HepG2 (cell line): Measurements from ENCODE around the gene R3HDM1. TPM values are rescaled to one million over a fixed set of nuclear protein-coding genes. Genes with fewer than 3 reads are reported as not detected.

Source experiments
- ATAC-seq: fragments of 200-7000 bp; cut with Tn5 transposase; 3 replicates; pipeline ENCODE4 v1.9.1; 2020; ENCODE audit warnings: mild to moderate bottlenecking, moderate library complexity
- BruUV-seq: library from RNA; stranded (reverse); fragments of 400-500 nt; replicated peaks from 2 replicates; lab custom pipeline; 2021; lab: Mats Ljungman, UMichigan
- CTCF ChIA-PET: fragments of 300-600 bp; formaldehyde crosslinking; extraction: SDS; loops from one replicate; lab custom pipeline; 2021; ENCODE audit warnings: low total read pairs, inconsistent platforms, low intra/inter-chr PET ratio; lab: Yijun Ruan, JAX
- POLR2A ChIA-PET: fragments of 350-600 bp; sonication (Branson Sonifier 250); formaldehyde crosslinking; loops from one replicate; lab custom pipeline; 2020; ENCODE audit warnings: antibody characterized with exemption, inconsistent platforms; lab: Yijun Ruan, JAX
- DNase-seq: peaks from one replicate; pipeline ENCODE4 v3.0.0-alpha.2; 2015; ENCODE audit warnings: low spot score
- FAIRE-seq: peaks from 3 replicates; lab custom pipeline; 2011; peaks lifted over from hg19 to GRCh38; lab: Jason Lieb, UNC
- H2AFZ ChIP-seq: one replicate; pipeline ENCODE4 v1.6.1; 2011; ENCODE audit warnings: low read length, inconsistent platforms
- H3K27ac ChIP-seq: fragments of 300-600 bp; 3 replicates; pipeline ENCODE4 v1.8.0; 2011; ENCODE audit warnings: mixed run types, mild to moderate bottlenecking, mixed read lengths, low read length, inconsistent platforms; ENCODE audit not compliant: insufficient read depth; ENCODE audit errors: extremely low read length
- H3K27me3 ChIP-seq, 2 experiments: fragments of 200-600 bp in 1 of 2; 2 replicates in 1 of 2; 3 replicates in 1 of 2; pipeline versions ENCODE4 v1.6.0 to v1.8.0; 2011; ENCODE audit warnings: low read length in 2 of 2, mild to moderate bottlenecking in 2 of 2, moderate library complexity in 2 of 2, inconsistent platforms in 1 of 2; ENCODE audit not compliant: insufficient read depth in 2 of 2, control insufficient read depth in 1 of 2
- H3K36me3 ChIP-seq, 2 experiments: fragments of 200-600 bp in 1 of 2; replicated peaks in 1 of 2; 2 replicates in 1 of 2; 3 replicates in 1 of 2; pipeline versions ENCODE4 v1.5.1 to v1.8.0; 2011; ENCODE audit warnings: low read length in 2 of 2, inconsistent platforms in 1 of 2; ENCODE audit not compliant: insufficient read depth in 2 of 2, control insufficient read depth in 1 of 2
- H3K4me1 ChIP-seq: 2 replicates; pipeline ENCODE4 v1.5.1; 2012; ENCODE audit warnings: low read length, inconsistent platforms; ENCODE audit not compliant: insufficient read depth
- H3K4me2 ChIP-seq: 2 replicates; pipeline ENCODE4 v1.6.0; 2011; ENCODE audit warnings: low read depth, low read length, inconsistent platforms
- H3K4me3 ChIP-seq, 3 experiments: fragments of 200-600 bp in 1 of 3; sonication (generic), shearing (Covaris generic) in 1 of 3; replicated peaks in 1 of 3; 2 replicates each; pipeline ENCODE4 v1.5.1; 2011 to 2016; ENCODE audit warnings: low read length in 3 of 3, inconsistent platforms in 2 of 3, low read depth in 2 of 3, mild to moderate bottlenecking in 2 of 3, control low read depth in 1 of 3, mixed read lengths in 1 of 3; ENCODE audit not compliant: insufficient read depth in 1 of 3
- H3K79me2 ChIP-seq: one replicate; pipeline ENCODE4 v1.6.1; 2011; ENCODE audit warnings: low read length, inconsistent platforms; ENCODE audit not compliant: insufficient read depth
- H3K9ac ChIP-seq: 2 replicates; pipeline ENCODE4 v1.6.0; 2011; ENCODE audit warnings: mild to moderate bottlenecking, low read depth, low read length, inconsistent platforms; ENCODE audit not compliant: insufficient read depth
- H3K9me3 ChIP-seq: 2 replicates; pipeline ENCODE4 v1.5.1; 2012; ENCODE audit warnings: mild to moderate bottlenecking, low read length
- H4K20me1 ChIP-seq: 2 replicates; pipeline ENCODE4 v1.6.0; 2011; ENCODE audit warnings: inconsistent platforms, mild to moderate bottlenecking, low read length, moderate library complexity; ENCODE audit not compliant: insufficient read depth
- BRD4 ChIP-seq: sonication (generic); formaldehyde crosslinking; IDR thresholded peaks from 2 replicates; pipeline ENCODE4 v1.4.0; 2020; ENCODE audit warnings: missing genetic modification reagents
- CBX5 ChIP-seq: sonication (generic); formaldehyde crosslinking; IDR thresholded peaks from 2 replicates; pipeline ENCODE4 v1.4.0; 2020; ENCODE audit warnings: missing genetic modification reagents, borderline replicate concordance
- IKZF1 ChIP-seq: fragments of 450-650 bp; IDR thresholded peaks from 2 replicates; pipeline ENCODE4 v1.7.1; 2016
- MXD4 ChIP-seq: IDR thresholded peaks from 2 replicates; pipeline ENCODE4 v1.6.1; 2016; ENCODE audit warnings: mild to moderate bottlenecking, missing biosample characterization, missing genetic modification reagents
- THAP11 ChIP-seq: IDR thresholded peaks from 2 replicates; pipeline ENCODE4 v1.6.1; 2016; ENCODE audit warnings: missing biosample characterization, missing genetic modification reagents
- ZNF761 ChIP-seq: sonication (generic); formaldehyde crosslinking; conservative IDR thresholded peaks from 2 replicates; pipeline ENCODE4 v1.4.0; 2020; ENCODE audit warnings: mild to moderate bottlenecking, missing genetic modification reagents
- WGBS: methylation state at CpG from one replicate; pipeline ENCODE4 v1.1.6; 2017; ENCODE audit warnings: low lambda C conversion rate; 5-methylcytosine and 5-hydroxymethylcytosine counted together
- in situ Hi-C: cut with HindIII; loops from 2 replicates; pipeline ENCODE4 v1.10.0; 2017; ENCODE audit warnings: low pct_unique_long_range_greater_than_20kb; ENCODE audit not compliant: extremely low pct_ligation_motif_present
- intact Hi-C: fragments of 100-400 bp; cut with micrococcal nuclease; formaldehyde crosslinking; loops from one replicate; pipeline ENCODE4 v1.10.0; 2022; ENCODE audit not compliant: unreplicated experiment
- polyA plus RNA-seq, 8 experiments: library from polyadenylated mRNA; depleted of rRNA in 3 of 8; stranded (reverse) in 7 of 8; unstranded in 1 of 8; fragments of >200 nt; fragmentation: Illumina TruSeq in 4 of 8; extraction: Trizol in 4 of 8; gene quantifications; 2 replicates each; pipeline versions ENCODE4 v1.2.1 to v1.2.3, GENCODE V29; 2011 to 2016; ENCODE audit warnings: low read depth in 4 of 8, missing spikeins in 1 of 8, mixed read lengths in 1 of 8; ENCODE audit not compliant: insufficient read depth in 1 of 8
- total RNA-seq, 5 experiments: library from RNA; depleted of rRNA; stranded (reverse); fragments of >200 nt; fragmentation: Illumina TruSeq; extraction: Trizol; gene quantifications; 2 replicates each; pipeline ENCODE4 v1.2.3, GENCODE V29; 2016; ENCODE audit warnings: low read depth in 1 of 5
- TF ChIP-seq, protein P1 (sequence below): sonication (generic); formaldehyde crosslinking; IDR thresholded peaks from 2 replicates; pipeline ENCODE4 v1.8.0; 2023; ENCODE audit warnings: mild to moderate bottlenecking, missing genetic modification reagents
- TF ChIP-seq, protein P2 (sequence below): sonication (generic); formaldehyde crosslinking; IDR thresholded peaks from 2 replicates; pipeline ENCODE4 v1.8.1; 2023; ENCODE audit warnings: mild to moderate bottlenecking, inconsistent platforms, moderate library complexity, missing genetic modification reagents, borderline replicate concordance
- TF ChIP-seq, protein P3 (sequence below): sonication (generic); formaldehyde crosslinking; IDR thresholded peaks from 2 replicates; pipeline ENCODE4 v1.5.0; 2020; ENCODE audit warnings: missing genetic modification reagents
- TF ChIP-seq, protein P4 (sequence below): sonication (generic); formaldehyde crosslinking; IDR thresholded peaks from 2 replicates; pipeline ENCODE4 v1.5.0; 2020; ENCODE audit warnings: missing genetic modification reagents

R3HDM1 gene
- total and polyA plus RNA-seq, 2 of the 13 experiments (the other 11 are each of a cell fraction or from before 2014, with no cell fraction given), result 15.7 to 54.3 TPM

DNA sequence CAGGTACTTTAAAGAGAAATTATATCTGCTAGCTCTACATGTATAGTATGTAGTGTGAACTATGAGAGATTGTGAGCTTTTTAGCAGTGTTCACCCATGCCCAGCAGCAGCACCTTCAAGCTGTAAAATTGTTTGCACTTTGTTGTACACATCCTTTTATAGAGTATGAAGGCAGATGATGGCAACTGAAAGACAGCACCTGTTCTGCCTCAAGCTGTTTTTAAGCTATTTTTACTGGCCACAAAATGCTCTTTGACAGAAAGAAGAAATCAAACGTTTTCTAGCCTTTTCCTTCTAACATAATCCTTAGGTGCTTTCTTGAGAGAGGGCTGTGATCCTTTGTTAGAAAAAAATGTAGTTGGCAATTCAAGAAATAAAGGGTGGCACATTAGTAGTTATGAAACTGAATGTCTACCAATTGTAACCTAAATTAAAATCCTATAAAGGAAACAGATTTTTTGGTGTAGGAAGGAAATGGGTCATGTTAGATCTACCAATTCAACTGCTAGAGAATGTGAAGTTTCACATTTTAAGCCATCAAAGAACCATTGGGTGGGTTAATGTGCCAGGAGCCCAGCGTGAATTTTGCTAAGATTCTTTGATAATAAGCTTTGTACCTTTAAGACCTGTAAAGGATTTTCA, 59.5 kb downstream of the R3HDM1 start:
- Histone ChIP-seq H2AFZ (no peak overlapping the region), H3K4me1 (no peaks in the 10 kb centered on the region), H3K4me2 (no peak overlapping the region), H3K27ac (no peak overlapping the region), H3K9ac (no peak overlapping the region), H3K79me2 (no peaks in the 10 kb centered on the region), H3K27me3 (no peaks in the 10 kb centered on the region), H3K9me3 (peaks cover 8% of the 10 kb centered on the region), H4K20me1 (no peaks in the 10 kb centered on the region; the same call in 1 of the 2 replicates), H3K36me3 (no peaks in the 10 kb centered on the region; a peak in 1 of 5 replicates), H3K4me3 (no peak overlapping the region)
- FAIRE-seq (no peak), ATAC-seq (no peak), DNase-seq (no peak)
- in situ Hi-C loops (no loop called here), intact Hi-C loops (no loop called here)
- POLR2A ChIA-PET, result interaction anchor here (0.9 kb wide), 1 partner anchor 60 kb away, joined by 4 read pairs; the partner anchor contains the start of genes R3HDM1 and ZRANB3
- CTCF ChIA-PET, result no interaction called here
- no TSS peak for BruUV-seq
- no peak for TF ChIP-seq BRD4
- TF ChIP-seq MXD4 (CRISPR knock-in tag), result no peak
- TF ChIP-seq, protein P1, sequence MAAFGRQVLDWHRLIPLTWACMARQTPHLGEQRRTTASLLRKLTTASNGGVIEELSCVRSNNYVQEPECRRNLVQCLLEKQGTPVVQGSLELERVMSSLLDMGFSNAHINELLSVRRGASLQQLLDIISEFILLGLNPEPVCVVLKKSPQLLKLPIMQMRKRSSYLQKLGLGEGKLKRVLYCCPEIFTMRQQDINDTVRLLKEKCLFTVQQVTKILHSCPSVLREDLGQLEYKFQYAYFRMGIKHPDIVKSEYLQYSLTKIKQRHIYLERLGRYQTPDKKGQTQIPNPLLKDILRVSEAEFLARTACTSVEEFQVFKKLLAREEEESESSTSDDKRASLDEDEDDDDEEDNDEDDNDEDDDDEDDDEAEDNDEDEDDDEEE (CRISPR knock-in tag), result no peak
- TF ChIP-seq, protein P2, sequence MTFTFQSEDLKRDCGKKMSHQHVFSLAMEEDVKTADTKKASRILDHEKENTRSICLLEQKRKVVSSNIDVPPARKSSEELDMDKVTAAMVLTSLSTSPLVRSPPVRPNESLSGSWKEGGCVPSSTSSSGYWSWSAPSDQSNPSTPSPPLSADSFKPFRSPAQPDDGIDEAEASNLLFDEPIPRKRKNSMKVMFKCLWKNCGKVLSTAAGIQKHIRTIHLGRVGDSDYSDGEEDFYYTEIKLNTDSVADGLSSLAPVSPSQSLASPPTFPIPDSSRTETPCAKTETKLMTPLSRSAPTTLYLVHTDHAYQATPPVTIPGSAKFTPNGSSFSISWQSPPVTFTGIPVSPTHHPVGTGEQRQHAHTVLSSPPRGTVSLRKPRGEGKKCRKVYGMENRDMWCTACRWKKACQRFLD (CRISPR knock-in tag), result no peak
- no peak for TF ChIP-seq THAP11 (CRISPR knock-in tag)
- TF ChIP-seq CBX5 (CRISPR knock-in tag), result no peak
- TF ChIP-seq, protein P3, sequence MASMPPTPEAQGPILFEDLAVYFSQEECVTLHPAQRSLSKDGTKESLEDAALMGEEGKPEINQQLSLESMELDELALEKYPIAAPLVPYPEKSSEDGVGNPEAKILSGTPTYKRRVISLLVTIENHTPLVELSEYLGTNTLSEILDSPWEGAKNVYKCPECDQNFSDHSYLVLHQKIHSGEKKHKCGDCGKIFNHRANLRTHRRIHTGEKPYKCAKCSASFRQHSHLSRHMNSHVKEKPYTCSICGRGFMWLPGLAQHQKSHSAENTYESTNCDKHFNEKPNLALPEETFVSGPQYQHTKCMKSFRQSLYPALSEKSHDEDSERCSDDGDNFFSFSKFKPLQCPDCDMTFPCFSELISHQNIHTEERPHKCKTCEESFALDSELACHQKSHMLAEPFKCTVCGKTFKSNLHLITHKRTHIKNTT, result no peak
- no peak for TF ChIP-seq ZNF761 (CRISPR knock-in tag)
- TF ChIP-seq IKZF1, result no peak
- TF ChIP-seq, protein P4, sequence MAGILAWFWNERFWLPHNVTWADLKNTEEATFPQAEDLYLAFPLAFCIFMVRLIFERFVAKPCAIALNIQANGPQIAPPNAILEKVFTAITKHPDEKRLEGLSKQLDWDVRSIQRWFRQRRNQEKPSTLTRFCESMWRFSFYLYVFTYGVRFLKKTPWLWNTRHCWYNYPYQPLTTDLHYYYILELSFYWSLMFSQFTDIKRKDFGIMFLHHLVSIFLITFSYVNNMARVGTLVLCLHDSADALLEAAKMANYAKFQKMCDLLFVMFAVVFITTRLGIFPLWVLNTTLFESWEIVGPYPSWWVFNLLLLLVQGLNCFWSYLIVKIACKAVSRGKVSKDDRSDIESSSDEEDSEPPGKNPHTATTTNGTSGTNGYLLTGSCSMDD (CRISPR knock-in tag), result no peak
- 85% methylated on average over 2 of the region's 2 CpGs for WGBS
